HepG2 (cell line): ENCODE measurements around the gene TTBK1. TPM values are rescaled to one million over a fixed set of nuclear protein-coding genes. Genes with fewer than 3 reads are reported as not detected.

Source experiments
- AGO1 ChIP-seq: fragments of 200-400 bp; formaldehyde crosslinking; IDR thresholded peaks from 2 replicates; pipeline ENCODE4 v1.6.1; 2017; ENCODE audit warnings: mild to moderate bottlenecking, low read depth, low read length, moderate library complexity; ENCODE audit not compliant: poor library complexity, severe bottlenecking
- FLYWCH1 ChIP-seq: sonication (generic); formaldehyde crosslinking; IDR thresholded peaks from 2 replicates; pipeline ENCODE4 v1.8.1; 2023; ENCODE audit warnings: mild to moderate bottlenecking, missing genetic modification reagents
- JUND ChIP-seq: sonication (generic); formaldehyde crosslinking; IDR thresholded peaks from 2 replicates; pipeline ENCODE4 v1.8.0; 2022; ENCODE audit warnings: mild to moderate bottlenecking, missing genetic modification reagents
- NFKBIZ ChIP-seq: IDR thresholded peaks from 2 replicates; pipeline ENCODE4 v1.6.1; 2018; ENCODE audit warnings: missing genetic modification reagents, missing compliant biosample characterization
- SAP130 ChIP-seq: IDR thresholded peaks from 2 replicates; pipeline ENCODE4 v1.6.1; 2016; ENCODE audit warnings: low read depth
- TARDBP ChIP-seq: sonication (generic); formaldehyde crosslinking; IDR thresholded peaks from 2 replicates; pipeline ENCODE4 v1.8.0; 2022; ENCODE audit warnings: mild to moderate bottlenecking, missing genetic modification reagents
- ZMYM3 ChIP-seq: sonication (generic); formaldehyde crosslinking; IDR thresholded peaks from 2 replicates; pipeline ENCODE4 v1.5.1; 2020; ENCODE audit warnings: mild to moderate bottlenecking, missing genetic modification reagents
- ZNF510 ChIP-seq: sonication (generic); formaldehyde crosslinking; IDR thresholded peaks from 2 replicates; pipeline ENCODE4 v1.4.0; 2020; ENCODE audit warnings: low read depth, mild to moderate bottlenecking, missing genetic modification reagents
- polyA plus RNA-seq, 8 experiments: library from polyadenylated mRNA; depleted of rRNA in 3 of 8; stranded (reverse) in 7 of 8; unstranded in 1 of 8; fragments of >200 nt; fragmentation: Illumina TruSeq in 4 of 8; extraction: Trizol in 4 of 8; gene quantifications; 2 replicates each; pipeline versions ENCODE4 v1.2.1 to v1.2.3, GENCODE V29; 2011 to 2016; ENCODE audit warnings: low read depth in 4 of 8, missing spikeins in 1 of 8, mixed read lengths in 1 of 8; ENCODE audit not compliant: insufficient read depth in 1 of 8
- total RNA-seq, 5 experiments: library from RNA; depleted of rRNA; stranded (reverse); fragments of >200 nt; fragmentation: Illumina TruSeq; extraction: Trizol; gene quantifications; 2 replicates each; pipeline ENCODE4 v1.2.3, GENCODE V29; 2016; ENCODE audit warnings: low read depth in 1 of 5
- TF ChIP-seq, protein P1 (sequence below): sonication (generic); formaldehyde crosslinking; IDR thresholded peaks from 2 replicates; pipeline ENCODE4 v1.8.1; 2023; ENCODE audit warnings: mild to moderate bottlenecking, missing genetic modification reagents
- TF ChIP-seq, protein P2 (sequence below): IDR thresholded peaks from 2 replicates; pipeline ENCODE4 v1.6.1; 2016; ENCODE audit warnings: mild to moderate bottlenecking, missing biosample characterization, missing genetic modification reagents
- TF ChIP-seq, protein P3 (sequence below): sonication (generic); formaldehyde crosslinking; IDR thresholded peaks from 2 replicates; pipeline ENCODE4 v1.4.0; 2020; ENCODE audit warnings: missing genetic modification reagents, borderline replicate concordance
- TF ChIP-seq, protein P4 (sequence below), 2 experiments: sonication (generic) in 1 of 2; formaldehyde crosslinking in 1 of 2; IDR thresholded peaks; 2 replicates each; pipeline versions ENCODE4 v1.4.0 to v1.6.1; 2016 to 2020; ENCODE audit warnings: borderline replicate concordance in 1 of 2, low read depth in 1 of 2, mild to moderate bottlenecking in 1 of 2, missing genetic modification reagents in 1 of 2

Gene TTBK1
- total and polyA plus RNA-seq, 2 of the 13 experiments (the other 11 are each of a cell fraction or from before 2014, with no cell fraction given) = 0.24 to 0.33 TPM

DNA sequence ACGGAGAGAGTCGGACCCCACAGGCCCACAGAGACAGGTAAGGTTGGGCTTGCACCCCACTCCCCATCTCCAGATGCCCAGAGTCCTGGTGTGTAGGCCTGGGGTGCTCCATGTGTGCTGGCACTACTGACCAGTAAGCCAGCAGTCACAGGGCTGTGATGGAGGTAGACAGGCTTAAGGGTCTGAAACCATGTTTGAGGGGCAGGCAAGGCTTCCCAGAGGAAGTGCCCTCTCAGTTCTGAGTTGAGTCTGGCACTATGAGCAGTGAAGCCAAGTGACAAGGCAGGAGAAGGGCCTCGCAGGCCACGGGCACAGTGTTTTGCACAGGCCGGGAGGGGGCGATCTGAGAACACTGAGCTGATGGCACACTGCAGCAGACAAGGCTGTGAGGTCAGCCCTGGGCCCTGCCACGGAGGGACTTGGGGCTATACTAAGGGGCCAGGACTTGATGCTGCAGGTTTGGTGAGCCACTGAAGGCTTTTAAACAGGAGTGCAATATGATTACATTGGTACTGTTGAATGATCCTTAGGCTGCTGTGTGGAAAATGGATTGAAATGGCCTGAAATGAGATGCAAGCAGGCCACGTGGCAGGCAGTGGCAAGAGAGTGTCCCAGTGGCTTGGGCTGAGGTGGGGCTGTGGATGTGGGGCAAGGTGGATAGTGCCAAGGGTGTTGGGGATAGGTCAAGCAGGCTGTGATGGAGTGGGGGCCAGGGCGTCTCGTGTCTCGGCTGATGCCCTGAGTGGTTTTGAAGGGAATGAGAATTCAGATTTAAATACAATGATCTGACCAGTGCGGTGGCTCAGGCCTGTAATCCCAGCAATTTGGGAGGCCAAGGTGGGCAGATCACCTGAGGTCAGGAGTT is 20.3 kb downstream of the TTBK1 start (continued):
- TF ChIP-seq, protein P1, sequence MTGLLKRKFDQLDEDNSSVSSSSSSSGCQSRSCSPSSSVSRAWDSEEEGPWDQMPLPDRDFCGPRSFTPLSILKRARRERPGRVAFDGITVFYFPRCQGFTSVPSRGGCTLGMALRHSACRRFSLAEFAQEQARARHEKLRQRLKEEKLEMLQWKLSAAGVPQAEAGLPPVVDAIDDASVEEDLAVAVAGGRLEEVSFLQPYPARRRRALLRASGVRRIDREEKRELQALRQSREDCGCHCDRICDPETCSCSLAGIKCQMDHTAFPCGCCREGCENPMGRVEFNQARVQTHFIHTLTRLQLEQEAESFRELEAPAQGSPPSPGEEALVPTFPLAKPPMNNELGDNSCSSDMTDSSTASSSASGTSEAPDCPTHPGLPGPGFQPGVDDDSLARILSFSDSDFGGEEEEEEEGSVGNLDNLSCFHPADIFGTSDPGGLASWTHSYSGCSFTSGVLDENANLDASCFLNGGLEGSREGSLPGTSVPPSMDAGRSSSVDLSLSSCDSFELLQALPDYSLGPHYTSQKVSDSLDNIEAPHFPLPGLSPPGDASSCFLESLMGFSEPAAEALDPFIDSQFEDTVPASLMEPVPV (CRISPR knock-in tag) = peak; percentile 66; the same call in 1 of the 2 replicates
- TF ChIP-seq NFKBIZ (CRISPR knock-in tag) = peak; percentile 73; the same call in 1 of the 2 replicates
- peak; percentile 49; the same call in 1 of the 2 replicates for TF ChIP-seq TARDBP (CRISPR knock-in tag)
- TF ChIP-seq SAP130 (CRISPR knock-in tag) = peak; percentile 45; the same call in 1 of the 2 replicates
- TF ChIP-seq, protein P2, sequence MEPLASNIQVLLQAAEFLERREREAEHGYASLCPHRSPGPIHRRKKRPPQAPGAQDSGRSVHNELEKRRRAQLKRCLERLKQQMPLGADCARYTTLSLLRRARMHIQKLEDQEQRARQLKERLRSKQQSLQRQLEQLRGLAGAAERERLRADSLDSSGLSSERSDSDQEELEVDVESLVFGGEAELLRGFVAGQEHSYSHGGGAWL (CRISPR knock-in tag) = no peak; the same call in 1 of the 2 replicates
- TF ChIP-seq, protein P3, sequence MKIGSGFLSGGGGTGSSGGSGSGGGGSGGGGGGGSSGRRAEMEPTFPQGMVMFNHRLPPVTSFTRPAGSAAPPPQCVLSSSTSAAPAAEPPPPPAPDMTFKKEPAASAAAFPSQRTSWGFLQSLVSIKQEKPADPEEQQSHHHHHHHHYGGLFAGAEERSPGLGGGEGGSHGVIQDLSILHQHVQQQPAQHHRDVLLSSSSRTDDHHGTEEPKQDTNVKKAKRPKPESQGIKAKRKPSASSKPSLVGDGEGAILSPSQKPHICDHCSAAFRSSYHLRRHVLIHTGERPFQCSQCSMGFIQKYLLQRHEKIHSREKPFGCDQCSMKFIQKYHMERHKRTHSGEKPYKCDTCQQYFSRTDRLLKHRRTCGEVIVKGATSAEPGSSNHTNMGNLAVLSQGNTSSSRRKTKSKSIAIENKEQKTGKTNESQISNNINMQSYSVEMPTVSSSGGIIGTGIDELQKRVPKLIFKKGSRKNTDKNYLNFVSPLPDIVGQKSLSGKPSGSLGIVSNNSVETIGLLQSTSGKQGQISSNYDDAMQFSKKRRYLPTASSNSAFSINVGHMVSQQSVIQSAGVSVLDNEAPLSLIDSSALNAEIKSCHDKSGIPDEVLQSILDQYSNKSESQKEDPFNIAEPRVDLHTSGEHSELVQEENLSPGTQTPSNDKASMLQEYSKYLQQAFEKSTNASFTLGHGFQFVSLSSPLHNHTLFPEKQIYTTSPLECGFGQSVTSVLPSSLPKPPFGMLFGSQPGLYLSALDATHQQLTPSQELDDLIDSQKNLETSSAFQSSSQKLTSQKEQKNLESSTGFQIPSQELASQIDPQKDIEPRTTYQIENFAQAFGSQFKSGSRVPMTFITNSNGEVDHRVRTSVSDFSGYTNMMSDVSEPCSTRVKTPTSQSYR (CRISPR knock-in tag) = no peak; the same call in 1 of the 2 replicates
- TF ChIP-seq JUND (CRISPR knock-in tag) = no peak
- no peak for TF ChIP-seq ZNF510 (CRISPR knock-in tag)
- no peak for TF ChIP-seq AGO1
- no peak; the same call in none of the 2 replicates for TF ChIP-seq ZMYM3 (CRISPR knock-in tag)
- TF ChIP-seq, protein P4, sequence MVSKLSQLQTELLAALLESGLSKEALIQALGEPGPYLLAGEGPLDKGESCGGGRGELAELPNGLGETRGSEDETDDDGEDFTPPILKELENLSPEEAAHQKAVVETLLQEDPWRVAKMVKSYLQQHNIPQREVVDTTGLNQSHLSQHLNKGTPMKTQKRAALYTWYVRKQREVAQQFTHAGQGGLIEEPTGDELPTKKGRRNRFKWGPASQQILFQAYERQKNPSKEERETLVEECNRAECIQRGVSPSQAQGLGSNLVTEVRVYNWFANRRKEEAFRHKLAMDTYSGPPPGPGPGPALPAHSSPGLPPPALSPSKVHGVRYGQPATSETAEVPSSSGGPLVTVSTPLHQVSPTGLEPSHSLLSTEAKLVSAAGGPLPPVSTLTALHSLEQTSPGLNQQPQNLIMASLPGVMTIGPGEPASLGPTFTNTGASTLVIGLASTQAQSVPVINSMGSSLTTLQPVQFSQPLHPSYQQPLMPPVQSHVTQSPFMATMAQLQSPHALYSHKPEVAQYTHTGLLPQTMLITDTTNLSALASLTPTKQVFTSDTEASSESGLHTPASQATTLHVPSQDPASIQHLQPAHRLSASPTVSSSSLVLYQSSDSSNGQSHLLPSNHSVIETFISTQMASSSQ (IDR thresholded peaks at IDR 0.05; ENCODE audit: low read depth) = no peak
- TF ChIP-seq, protein P4 (CRISPR knock-in tag; IDR thresholded peaks at IDR 0.05; ENCODE audit: borderline replicate concordance) = peak; percentile 52; the same call in 1 of the 2 replicates
- TF ChIP-seq FLYWCH1 (CRISPR knock-in tag) = no peak
